IPS-11a (cell line): ENCODE data around the gene TLE2.
"Not testable (repeated sequence)": the region's sequence is repeated elsewhere in the genome, so short reads cannot be mapped to it uniquely, and the experiment has no call there.

ENCODE experiments used
- H3K4me3 ChIP-seq: one replicate; pipeline ENCODE4 v1.5.1; 2013; ENCODE audit warnings: low read depth, low read length, control low read depth

The TLE2 gene

GRCh38 chr19:3038214-3038613, 9.1 kb upstream of the TLE2 start:
- H3K4me3 ChIP-seq = no peak overlapping the region

GRCh38 chr19:3036977-3037544, 8.0 kb upstream of the TLE2 start:
- not testable (repeated sequence) for H3K4me3 ChIP-seq

- peak overlapping the region; percentile 43 for H3K4me3 ChIP-seq
Observed at GRCh38 chr19:3036119-3036976, 7.3 kb upstream of the TLE2 start.

GRCh38 chr19:3035542-3036118, 6.5 kb upstream of the TLE2 start:
- H3K4me3 ChIP-seq = peak overlapping the region; percentile 43

- H3K4me3 ChIP-seq = peak overlapping the region; percentile 43
Observed at GRCh38 chr19:3034656-3035541, 5.8 kb upstream of the TLE2 start.

- H3K4me3 ChIP-seq = no peak overlapping the region
Observed at GRCh38 chr19:3034406-3034655, 5.3 kb upstream of the TLE2 start.

GRCh38 chr19:3033595-3034405, 4.7 kb upstream of the TLE2 start:
- no peak overlapping the region for H3K4me3 ChIP-seq

- H3K4me3 ChIP-seq = no peak overlapping the region
Observed at GRCh38 chr19:3031607-3031867, 2.5 kb upstream of the TLE2 start.

GRCh38 chr19:3028305-3029064, 595 bp downstream of the TLE2 start:
- peak overlapping the region; percentile 13 for H3K4me3 ChIP-seq

GRCh38 chr19:3027981-3028304, 1.1 kb downstream of the TLE2 start:
- no peak overlapping the region for H3K4me3 ChIP-seq

GRCh38 chr19:3027292-3027691, 1.8 kb downstream of the TLE2 start:
- no peak overlapping the region for H3K4me3 ChIP-seq

GRCh38 chr19:3026768-3027167, 2.3 kb downstream of the TLE2 start:
- H3K4me3 ChIP-seq = no peak overlapping the region

- no peak overlapping the region for H3K4me3 ChIP-seq
Observed at GRCh38 chr19:3025549-3025886, 3.6 kb downstream of the TLE2 start.

- no peak overlapping the region for H3K4me3 ChIP-seq
Observed at GRCh38 chr19:3024870-3025548, 4.1 kb downstream of the TLE2 start.

- H3K4me3 ChIP-seq = no peak overlapping the region
Observed at GRCh38 chr19:3024509-3024869, 4.6 kb downstream of the TLE2 start.

GRCh38 chr19:3020321-3020960, 8.6 kb downstream of the TLE2 start:
- H3K4me3 ChIP-seq = no peak overlapping the region

- H3K4me3 ChIP-seq = no peak overlapping the region
Observed at GRCh38 chr19:3019211-3019854, 9.7 kb downstream of the TLE2 start.

- no peak overlapping the region for H3K4me3 ChIP-seq
Observed at GRCh38 chr19:3017923-3018322, 11.2 kb downstream of the TLE2 start.
